CD4-positive, alpha-beta T cell (primary cell): Measurements from ENCODE around the gene ZNF132. TPM values are rescaled to one million over a fixed set of nuclear protein-coding genes. Genes with fewer than 3 reads are reported as not detected.

Source experiments
- ATAC-seq: fragments of 200-7000 bp; cut with Tn5 transposase; one replicate; pipeline ENCODE4 v1.10.0; 2022; ENCODE audit warnings: mild to moderate bottlenecking; ENCODE audit not compliant: poor library complexity
- CTCF ChIA-PET: fragments of 350-600 bp; sonication (Branson Sonifier 250); formaldehyde crosslinking; loops from one replicate; lab custom pipeline; 2021; ENCODE audit warnings: antibody characterized with exemption, inconsistent platforms; lab: Charles Lee
- POLR2A ChIA-PET: fragments of 350-600 bp; sonication (Branson Sonifier 250); formaldehyde crosslinking; loops from one replicate; lab custom pipeline; 2021; ENCODE audit warnings: antibody characterized with exemption, inconsistent platforms; lab: Charles Lee
- DNase-seq, 14 experiments: peaks; one replicate each; pipeline ENCODE4 v3.0.0-alpha.2; 2013 to 2020; ENCODE audit warnings: mixed read lengths in 2 of 14
- H3K27ac ChIP-seq, 2 donors: one replicate each; pipeline versions ENCODE4 v1.5.1 to v1.7.0; 2013; ENCODE audit warnings: low read length in 2 of 2, low read depth in 1 of 2, mild to moderate bottlenecking in 1 of 2
- H3K27me3 ChIP-seq, 2 experiments: 1 replicate in 1 of 2; 2 replicates in 1 of 2; pipeline versions ENCODE4 v1.6.1 to v1.7.0; 2013; ENCODE audit warnings: low read length in 2 of 2, control low read depth in 1 of 2, mild to moderate bottlenecking in 1 of 2, moderate library complexity in 1 of 2; ENCODE audit not compliant: insufficient read depth in 2 of 2, control insufficient read depth in 1 of 2
- H3K36me3 ChIP-seq: one replicate; pipeline ENCODE4 v1.6.1; 2013; ENCODE audit warnings: low read length, control low read depth; ENCODE audit not compliant: insufficient read depth
- H3K4me1 ChIP-seq: one replicate; pipeline ENCODE4 v1.6.1; 2013; ENCODE audit warnings: low read length, control low read depth; ENCODE audit not compliant: insufficient read depth
- H3K4me3 ChIP-seq: one replicate; pipeline ENCODE4 v1.5.1; 2013; ENCODE audit warnings: mild to moderate bottlenecking, low read length, moderate library complexity
- H3K9me3 ChIP-seq, 2 experiments: 1 replicate in 1 of 2; 2 replicates in 1 of 2; pipeline versions ENCODE4 v1.6.1 to v1.7.0; 2013; ENCODE audit warnings: low read length in 2 of 2, mild to moderate bottlenecking in 2 of 2, control low read depth in 1 of 2, moderate library complexity in 1 of 2; ENCODE audit not compliant: control insufficient read depth in 1 of 2, insufficient read depth in 1 of 2
- H3K27ac Mint-ChIP-seq: one replicate; pipeline ENCODE4 v1.8.0; 2020; ENCODE audit warnings: mixed read lengths
- H3K27me3 Mint-ChIP-seq: one replicate; pipeline ENCODE4 v1.8.0; 2021; ENCODE audit warnings: mixed read lengths
- H3K36me3 Mint-ChIP-seq: one replicate; pipeline ENCODE4 v1.8.0; 2021; ENCODE audit warnings: low read depth, mixed read lengths
- H3K4me1 Mint-ChIP-seq: one replicate; pipeline ENCODE4 v1.8.0; 2021; ENCODE audit warnings: low read depth, mixed read lengths
- H3K4me3 Mint-ChIP-seq: one replicate; pipeline ENCODE4 v1.8.0; 2020; ENCODE audit warnings: mild to moderate bottlenecking, mixed read lengths
- H3K9me3 Mint-ChIP-seq: one replicate; pipeline ENCODE4 v1.8.0; 2020; ENCODE audit warnings: mixed read lengths
- CTCF ChIP-seq: fragments of 200-600 bp; IDR thresholded peaks from one replicate; pipeline ENCODE4 v1.8.0; 2022; ENCODE audit warnings: antibody characterized with exemption, mild to moderate bottlenecking
- intact Hi-C, 2 experiments: fragments of 100-400 bp; cut with DNase I in 1 of 2; cut with micrococcal nuclease in 1 of 2; formaldehyde crosslinking; loops; one replicate each; pipeline versions ENCODE4 v1.15.1 to v1.9.0; 2023 to 2025; cut with DNase I, micrococcal nuclease
- total RNA-seq, 174 experiments: library from RNA in 2 of 174; stranded (reverse) in 2 of 174; gene quantifications; one replicate each; pipeline ENCODE4 v1.2.3 and lab custom pipeline; 2021 to 2026

The ZNF132 gene
- total RNA-seq, 2 experiments from 2014 or later = 1.0 to 1.4 TPM

GRCh38 chr19:58397533-58398037, 42.4 kb downstream of the ZNF132 start:
- ChIA-PET CTCF (no interaction called here), POLR2A (no interaction called here)
- H3K27ac Mint-ChIP-seq = no peak overlapping the region
- no peaks in the 10 kb centered on the region for H3K9me3 Mint-ChIP-seq
- peaks cover 9% of the 10 kb centered on the region for H3K4me1 Mint-ChIP-seq
- Histone ChIP-seq H3K27ac (no peak overlapping the region), H3K4me3 (no peak overlapping the region), H3K27me3 (peaks cover 16 to 21% of the 10 kb centered on the region in 2 experiments), H3K9me3 (peaks cover 0 to 9% of the 10 kb centered on the region in 2 experiments), H3K36me3 (peaks cover 25% of the 10 kb centered on the region), H3K4me1 (peaks cover 24% of the 10 kb centered on the region)
- peaks cover 29% of the 10 kb centered on the region for H3K27me3 Mint-ChIP-seq
- DNase-seq (no peak), ATAC-seq (no peak)
- peaks cover 36% of the 10 kb centered on the region for H3K36me3 Mint-ChIP-seq
- TF ChIP-seq CTCF = no peak
- H3K4me3 Mint-ChIP-seq = no peak overlapping the region
- intact Hi-C loops = no loop called here

- Mint-ChIP-seq H3K9me3 (no peaks in the 10 kb centered on the region), H3K36me3 (peaks cover 39% of the 10 kb centered on the region), H3K27me3 (peaks cover 29% of the 10 kb centered on the region), H3K4me3 (no peak overlapping the region), H3K4me1 (peaks cover 9% of the 10 kb centered on the region), H3K27ac (no peak overlapping the region)
- Histone ChIP-seq H3K4me3 (no peak overlapping the region), H3K27me3 (peaks cover 16 to 21% of the 10 kb centered on the region in 2 experiments), H3K27ac (no peak overlapping the region), H3K36me3 (peaks cover 29% of the 10 kb centered on the region), H3K9me3 (peaks cover 0 to 9% of the 10 kb centered on the region in 2 experiments), H3K4me1 (peaks cover 20% of the 10 kb centered on the region)
- intact Hi-C loops = no loop called here
- no peak for TF ChIP-seq CTCF
- ATAC-seq = no peak
- DNase-seq = no peak
- ChIA-PET POLR2A (no interaction called here), CTCF (no interaction called here)
Observed at GRCh38 chr19:58396691-58397532, 43.0 kb downstream of the ZNF132 start.

- Mint-ChIP-seq H3K4me3 (no peak overlapping the region), H3K9me3 (no peaks in the 10 kb centered on the region), H3K36me3 (peaks cover 41% of the 10 kb centered on the region), H3K27me3 (peaks cover 27% of the 10 kb centered on the region), H3K4me1 (peaks cover 4% of the 10 kb centered on the region), H3K27ac (no peak overlapping the region)
- H3K27me3 ChIP-seq = peaks cover 16 to 21% of the 10 kb centered on the region in 2 experiments
- intact Hi-C loops = no loop called here
- ATAC-seq = no peak
- no peak overlapping the region for H3K27ac ChIP-seq
- H3K4me1 ChIP-seq = peaks cover 14% of the 10 kb centered on the region
- H3K36me3 ChIP-seq = peaks cover 33% of the 10 kb centered on the region
- no peak for DNase-seq
- ChIA-PET CTCF (no interaction called here), POLR2A (no interaction called here)
- H3K9me3 ChIP-seq = peaks cover 0 to 9% of the 10 kb centered on the region in 2 experiments
- no peak for TF ChIP-seq CTCF
- no peak overlapping the region for H3K4me3 ChIP-seq
Observed at GRCh38 chr19:58395979-58396627, 43.9 kb downstream of the ZNF132 start.
